ENCODE data around the gene RPL36. TPM values are rescaled to one million over a fixed set of nuclear protein-coding genes. Genes with fewer than 3 reads are reported as not detected.

The RPL36 gene
- polyA plus RNA-seq, 3 donors = 336 to 708 (median 627) TPM

DNA sequence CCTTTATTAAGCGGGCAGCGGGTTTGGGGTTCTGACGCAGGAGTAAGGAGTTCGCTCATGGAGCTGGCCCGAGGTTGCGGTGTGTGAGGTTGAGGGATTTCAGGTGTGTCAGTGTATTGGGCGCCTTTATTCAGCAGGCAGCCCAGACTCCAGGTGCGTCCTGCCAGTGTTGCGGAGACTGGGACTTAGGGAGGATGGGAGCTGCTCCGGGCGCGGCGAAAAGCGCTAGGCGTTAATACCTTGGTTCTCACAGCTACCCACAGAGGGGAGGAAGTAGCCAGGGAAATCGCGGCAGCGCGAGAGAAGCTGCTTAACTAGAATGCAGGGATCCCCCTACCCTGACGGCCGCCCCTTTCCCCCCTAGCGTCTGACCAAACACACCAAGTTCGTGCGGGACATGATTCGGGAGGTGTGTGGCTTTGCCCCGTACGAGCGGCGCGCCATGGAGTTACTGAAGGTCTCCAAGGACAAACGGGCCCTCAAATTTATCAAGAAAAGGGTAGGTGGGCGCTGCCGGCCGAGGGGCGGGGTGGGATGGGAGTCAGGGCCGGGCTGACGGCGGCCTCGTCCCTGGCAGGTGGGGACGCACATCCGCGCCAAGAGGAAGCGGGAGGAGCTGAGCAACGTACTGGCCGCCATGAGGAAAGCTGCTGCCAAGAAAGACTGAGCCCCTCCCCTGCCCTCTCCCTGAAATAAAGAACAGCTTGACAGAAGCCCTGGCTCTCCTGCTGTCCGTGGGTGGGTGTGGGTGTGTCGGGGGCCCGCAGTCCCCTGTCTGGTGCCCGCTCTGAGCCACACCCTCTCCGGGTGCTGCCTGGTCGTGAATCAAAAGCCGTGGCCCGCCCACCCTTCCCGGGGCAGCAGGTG lies 1.1 kb downstream of the RPL36 start:
- H3K27me3 ChIP-seq (ENCODE audit: control insufficient read depth in 2 of 2, insufficient read depth in 2 of 2, low read length in 2 of 2) = no peaks in the 10 kb centered on the region
- TF ChIP-seq, protein P1, sequence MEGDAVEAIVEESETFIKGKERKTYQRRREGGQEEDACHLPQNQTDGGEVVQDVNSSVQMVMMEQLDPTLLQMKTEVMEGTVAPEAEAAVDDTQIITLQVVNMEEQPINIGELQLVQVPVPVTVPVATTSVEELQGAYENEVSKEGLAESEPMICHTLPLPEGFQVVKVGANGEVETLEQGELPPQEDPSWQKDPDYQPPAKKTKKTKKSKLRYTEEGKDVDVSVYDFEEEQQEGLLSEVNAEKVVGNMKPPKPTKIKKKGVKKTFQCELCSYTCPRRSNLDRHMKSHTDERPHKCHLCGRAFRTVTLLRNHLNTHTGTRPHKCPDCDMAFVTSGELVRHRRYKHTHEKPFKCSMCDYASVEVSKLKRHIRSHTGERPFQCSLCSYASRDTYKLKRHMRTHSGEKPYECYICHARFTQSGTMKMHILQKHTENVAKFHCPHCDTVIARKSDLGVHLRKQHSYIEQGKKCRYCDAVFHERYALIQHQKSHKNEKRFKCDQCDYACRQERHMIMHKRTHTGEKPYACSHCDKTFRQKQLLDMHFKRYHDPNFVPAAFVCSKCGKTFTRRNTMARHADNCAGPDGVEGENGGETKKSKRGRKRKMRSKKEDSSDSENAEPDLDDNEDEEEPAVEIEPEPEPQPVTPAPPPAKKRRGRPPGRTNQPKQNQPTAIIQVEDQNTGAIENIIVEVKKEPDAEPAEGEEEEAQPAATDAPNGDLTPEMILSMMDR (IDR thresholded peaks at IDR 0.05) = no peak
- H3K9ac ChIP-seq (ENCODE audit: insufficient read depth, low read length, poor library complexity, severe bottlenecking) = peak overlapping the region; percentile 92
- peak overlapping the region; percentile 87 to 95 (median 94) for H3K27ac Mint-ChIP-seq
- peaks cover 27 to 41% of the 10 kb centered on the region in 2 donors for H3K36me3 Mint-ChIP-seq
- H3K4me1 ChIP-seq (ENCODE audit: control insufficient read depth in 1 of 2, insufficient read depth in 2 of 2, low read length in 2 of 2) = peaks cover 23 to 36% of the 10 kb centered on the region in 2 donors
- H3K4me3 Mint-ChIP-seq = peak overlapping the region; percentile 93 to 95
- H4K20me1 ChIP-seq (ENCODE audit: insufficient read depth, low read length) = peaks cover 60% of the 10 kb centered on the region
- peaks cover 55% of the 10 kb centered on the region for H3K79me2 ChIP-seq (ENCODE audit: insufficient read depth, low read length)
- H3K9me3 ChIP-seq (replicated peaks in 1 of 2; ENCODE audit: control insufficient read depth in 1 of 2, insufficient read depth in 1 of 2, low read length in 2 of 2) = no peaks in the 10 kb centered on the region
- H3K27me3 Mint-ChIP-seq (ENCODE audit: low read depth in 3 of 3) = peaks cover 0 to 4% (median 0%) of the 10 kb centered on the region in 3 donors
- peak overlapping the region; percentile 71 for H3K4me2 ChIP-seq (replicated peaks; ENCODE audit: extremely low read depth, low read length, poor library complexity, severe bottlenecking)
- H3K9me3 Mint-ChIP-seq = peaks cover 0 to 8% (median 0%) of the 10 kb centered on the region in 7 donors
- H3K36me3 ChIP-seq (replicated peaks in 1 of 2; ENCODE audit: control insufficient read depth in 1 of 2, insufficient read depth in 2 of 2, low read length in 2 of 2) = peaks cover 43 to 45% of the 10 kb centered on the region in 2 donors
- WGBS (ENCODE audit: insufficient coverage) = 6% methylated on average over 33 of the region's 54 CpGs
- intact Hi-C loops (cut with micrococcal nuclease) = loop anchor here (2.0 kb wide), 3 partner anchors 28 to 100 kb away; partner anchors contain the start of genes CATSPERD (in 1 of the 2), DUS3L (in 1 of the 2) and LONP1 (in 1 of the 2)
- H3K4me3 ChIP-seq (replicated peaks in 1 of 3; ENCODE audit: low read depth in 2 of 3, low read length in 3 of 3) = peak overlapping the region; percentile 56 to 99 (median 95)
- H3K27ac ChIP-seq (ENCODE audit: low read depth in 1 of 2, low read length in 2 of 2) = peak overlapping the region; percentile 88 to 92
- peaks cover 28% of the 10 kb centered on the region for H3K4me1 Mint-ChIP-seq
- H2AFZ ChIP-seq (ENCODE audit: insufficient read depth, low read depth, low read length, poor library complexity, severe bottlenecking) = peak overlapping the region; percentile 91
- DNase-seq = peak in 2 of 3 donors; percentile 31 to 47

Data from CD14-positive monocyte (primary cell).